Keratinocyte (primary cell): Measurements from ENCODE around the gene PLAU. TPM values are rescaled to one million over a fixed set of nuclear protein-coding genes. Genes with fewer than 3 reads are reported as not detected.
A peak's percentile ranks its signal among the peaks of the same experiment; 100 is the strongest.

Experiments
- DNase-seq: peaks from one replicate; pipeline ENCODE4 v3.0.0-alpha.2; 2011; ENCODE audit warnings: low read depth, missing footprints, low spot score
- FAIRE-seq: peaks from 2 replicates; lab custom pipeline; 2011; peaks lifted over from hg19 to GRCh38; lab: Jason Lieb, UNC
- H2AFZ ChIP-seq: 2 replicates; pipeline ENCODE4 v1.6.0; 2012; ENCODE audit warnings: low read length, control low read depth, inconsistent platforms; ENCODE audit not compliant: control insufficient read depth
- H3K27ac ChIP-seq: 2 replicates; pipeline ENCODE4 v1.5.1; 2011; ENCODE audit warnings: low read length; ENCODE audit not compliant: control insufficient read depth, insufficient read depth
- H3K27me3 ChIP-seq: 3 replicates; pipeline ENCODE4 v1.6.0; 2011; ENCODE audit warnings: low read length; ENCODE audit not compliant: control insufficient read depth, insufficient read depth; ENCODE audit errors: extremely low read depth
- H3K36me3 ChIP-seq, 2 experiments: 2 replicates in 1 of 2; 3 replicates in 1 of 2; pipeline ENCODE4 v1.5.1; 2011; ENCODE audit warnings: low read length in 2 of 2, mild to moderate bottlenecking in 1 of 2; ENCODE audit not compliant: control insufficient read depth in 2 of 2, insufficient read depth in 2 of 2; ENCODE audit errors: extremely low read depth in 1 of 2
- H3K4me1 ChIP-seq: 3 replicates; pipeline ENCODE4 v1.5.1; 2011; ENCODE audit warnings: low read length; ENCODE audit not compliant: control insufficient read depth, insufficient read depth; ENCODE audit errors: extremely low read depth
- H3K4me2 ChIP-seq: 3 replicates; pipeline ENCODE4 v1.6.0; 2011; ENCODE audit warnings: low read depth, low read length; ENCODE audit not compliant: control insufficient read depth, insufficient read depth; ENCODE audit errors: extremely low read depth
- H3K4me3 ChIP-seq, 3 experiments: fragments of 200-600 bp in 1 of 3; sonication (generic) in 1 of 3; 2 replicates in 2 of 3; 3 replicates in 1 of 3; pipeline ENCODE4 v1.5.1; 2011 to 2016; ENCODE audit warnings: low read length in 3 of 3, mild to moderate bottlenecking in 3 of 3, control low read depth in 2 of 3, inconsistent platforms in 1 of 3, low read depth in 1 of 3, mixed read lengths in 1 of 3, mixed run types in 1 of 3, moderate library complexity in 1 of 3; ENCODE audit not compliant: control insufficient read depth in 2 of 3, insufficient read depth in 2 of 3; ENCODE audit errors: extremely low read depth in 1 of 3
- H3K79me2 ChIP-seq: 2 replicates; pipeline ENCODE4 v1.6.0; 2012; ENCODE audit warnings: low read length; ENCODE audit not compliant: control insufficient read depth, insufficient read depth
- H3K9ac ChIP-seq: 3 replicates; pipeline ENCODE4 v1.6.0; 2011; ENCODE audit warnings: low read length; ENCODE audit not compliant: control insufficient read depth, insufficient read depth; ENCODE audit errors: extremely low read depth
- H3K9me1 ChIP-seq: 3 replicates; pipeline ENCODE4 v1.6.0; 2011; ENCODE audit warnings: low read length; ENCODE audit not compliant: control insufficient read depth, insufficient read depth; ENCODE audit errors: extremely low read depth
- H3K9me3 ChIP-seq: 2 replicates; pipeline ENCODE4 v1.5.1; 2012; ENCODE audit warnings: low read depth, low read length; ENCODE audit not compliant: control insufficient read depth
- H4K20me1 ChIP-seq: 3 replicates; pipeline ENCODE4 v1.6.0; 2011; ENCODE audit warnings: low read length; ENCODE audit not compliant: control insufficient read depth, insufficient read depth; ENCODE audit errors: extremely low read depth
- CTCF ChIP-seq, 3 experiments: IDR thresholded peaks in 1 of 3; conservative IDR thresholded peaks in 1 of 3; optimal IDR thresholded peaks in 1 of 3; 2 replicates in 2 of 3; 3 replicates in 1 of 3; pipeline versions ENCODE3 to v1.5.1; 2011; ENCODE audit warnings: low read length in 3 of 3, mild to moderate bottlenecking in 3 of 3, moderate library complexity in 2 of 3, control low read depth in 1 of 3, inconsistent platforms in 1 of 3; ENCODE audit not compliant: insufficient read depth in 2 of 3; ENCODE audit errors: extremely low read depth in 1 of 3
- EZH2 ChIP-seq: IDR thresholded peaks from one replicate; pipeline ENCODE4 v1.6.1; 2012; ENCODE audit warnings: inconsistent platforms, mild to moderate bottlenecking, low read length, moderate library complexity
- dilution Hi-C: fragments of 300-500 bp; cut with MboI; formaldehyde crosslinking; loops from one replicate; pipeline ENCODE4 v1.7.0; 2020; ENCODE audit warnings: low sequenced_read_pairs; ENCODE audit not compliant: extremely low pct_ligation_motif_present
- polyA plus RNA-seq, 5 experiments: library from polyadenylated mRNA; depleted of rRNA in 3 of 5; stranded (reverse) in 3 of 5; stranded (forward) in 1 of 5; unstranded in 1 of 5; fragments of >200 nt; gene quantifications; 1 replicate in 1 of 5; 2 replicates in 3 of 5; 3 replicates in 1 of 5; pipeline versions ENCODE4 v1.2.1 to v1.2.3, GENCODE V29; 2011 to 2012; ENCODE audit warnings: missing spikeins in 2 of 5, low read depth in 1 of 5, low replicate concordance in 1 of 5

PLAU gene
- polyA plus RNA-seq, 1 donor (not counting 4 experiments of a cell fraction or from before 2014, with no cell fraction given): 262 TPM

DNA sequence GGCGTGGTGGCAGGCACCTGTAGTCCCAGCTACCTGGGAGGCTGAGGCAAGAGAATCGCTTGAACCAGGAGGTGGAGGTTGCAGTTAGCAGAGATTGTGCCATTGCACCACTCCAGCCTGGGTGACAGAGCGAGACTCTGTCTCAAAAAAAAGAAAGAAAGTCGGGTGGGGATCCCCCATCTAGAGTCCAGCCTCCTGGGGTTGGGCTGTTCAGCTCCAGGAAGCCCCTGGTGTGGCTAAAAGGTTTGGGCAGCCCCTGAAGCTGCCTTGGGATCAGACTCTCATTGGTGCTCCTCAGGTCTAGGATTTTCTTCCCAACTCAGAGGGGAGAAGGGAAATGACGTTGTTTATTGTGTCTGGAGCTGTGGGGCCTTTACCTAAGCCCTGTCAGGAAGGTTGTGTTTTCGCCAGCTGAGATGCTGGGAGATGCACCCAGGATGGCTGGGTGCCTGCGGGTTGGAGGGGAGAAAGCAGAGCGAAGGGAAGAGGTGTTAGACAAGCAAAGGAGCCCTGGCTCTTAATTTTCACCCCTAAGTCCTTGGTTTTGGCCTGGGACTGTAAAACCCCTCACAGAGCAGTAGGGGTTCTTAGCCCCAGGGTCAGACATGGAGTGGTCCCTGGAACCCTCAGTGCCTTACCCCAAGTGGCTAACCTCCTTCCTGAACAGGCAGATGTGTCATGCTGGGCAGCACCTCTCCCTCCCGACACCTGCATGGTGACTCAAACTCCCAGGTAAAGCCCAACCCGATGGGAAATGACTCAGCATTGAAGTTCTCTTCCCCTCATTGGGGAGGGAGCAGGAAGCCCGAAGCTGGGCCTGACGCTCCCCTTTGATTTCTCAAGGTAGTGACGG is 21.1 kb downstream of the PLAU start:
- DNase-seq (peak; percentile 96), FAIRE-seq (peak; percentile 97)
- dilution Hi-C loops: no loop called here
- peak overlapping the region; percentile 87 for H3K9ac ChIP-seq
- H3K27ac ChIP-seq: peak overlapping the region; percentile 100
- H3K9me1 ChIP-seq: no peaks in the 10 kb centered on the region
- H3K4me3 ChIP-seq: peak overlapping the region in 2 of 3 experiments; percentile 16 to 54
- TF ChIP-seq EZH2: no peak
- TF ChIP-seq CTCF (optimal IDR thresholded peaks at IDR 0.05 in 1 of 3, IDR thresholded peaks at IDR 0.05 in 1 of 3, conservative IDR thresholded peaks at IDR 0.05 in 1 of 3; ENCODE audit: extremely low read depth in 1 of 3, insufficient read depth in 2 of 3, low read length in 3 of 3): no peak
- no peaks in the 10 kb centered on the region for H3K36me3 ChIP-seq
- peaks cover 37% of the 10 kb centered on the region for H3K4me1 ChIP-seq
- peak overlapping the region; percentile 85 for H3K4me2 ChIP-seq
- no peaks in the 10 kb centered on the region for H3K9me3 ChIP-seq
- H2AFZ ChIP-seq: peak overlapping the region; percentile 24
- no peaks in the 10 kb centered on the region for H4K20me1 ChIP-seq
- no peaks in the 10 kb centered on the region for H3K27me3 ChIP-seq
- no peaks in the 10 kb centered on the region for H3K79me2 ChIP-seq

- dilution Hi-C loops: no loop called here
- Histone ChIP-seq H3K4me2 (peak overlapping the region; percentile 85), H3K9me3 (no peaks in the 10 kb centered on the region), H4K20me1 (no peaks in the 10 kb centered on the region), H3K36me3 (no peaks in the 10 kb centered on the region), H3K9me1 (no peaks in the 10 kb centered on the region), H3K27me3 (no peaks in the 10 kb centered on the region), H2AFZ (peak overlapping the region; percentile 13), H3K27ac (peak overlapping the region; percentile 100), H3K4me3 (peak overlapping the region in 2 of 3 experiments; percentile 7 to 26), H3K79me2 (no peaks in the 10 kb centered on the region), H3K9ac (peak overlapping the region; percentile 87), H3K4me1 (peaks cover 43% of the 10 kb centered on the region)
- no peak for DNase-seq
- no peak for FAIRE-seq
- TF ChIP-seq EZH2 (no peak), CTCF (optimal IDR thresholded peaks at IDR 0.05 in 1 of 3, IDR thresholded peaks at IDR 0.05 in 1 of 3, conservative IDR thresholded peaks at IDR 0.05 in 1 of 3; ENCODE audit: extremely low read depth in 1 of 3, insufficient read depth in 2 of 3, low read length in 3 of 3) (no peak)
Observed at GRCh38 chr10:73932620-73933112, 21.7 kb downstream of the PLAU start.
